HEK293 (cell line): Measurements from ENCODE around the gene S1PR2.
"Not testable (repeated sequence)": the region's sequence is repeated elsewhere in the genome, so short reads cannot be mapped to it uniquely, and the experiment has no call there.

Experiments used
- CTCF ChIA-PET: fragments of 350-600 bp; formaldehyde crosslinking; extraction: SDS; loops from one replicate; lab custom pipeline; 2021; ENCODE audit warnings: antibody characterized with exemption; lab: Yijun Ruan, JAX
- POLR2A ChIA-PET: fragments of 300-600 bp; formaldehyde crosslinking; extraction: SDS; loops from one replicate; lab custom pipeline; 2020; ENCODE audit warnings: antibody characterized with exemption, inconsistent platforms; lab: Yijun Ruan, JAX
- H3K27ac ChIP-seq: fragments of 200-500 bp; sonication (Bioruptor generic); 2 replicates; pipeline ENCODE4 v1.5.1; 2014; ENCODE audit warnings: low read depth, low read length, control low read depth, inconsistent platforms; ENCODE audit errors: extremely low read depth
- H3K36me3 ChIP-seq, 2 experiments: fragments of 200-500 bp in 1 of 2; sonication (Bioruptor generic) in 1 of 2; 1 replicate in 1 of 2; 2 replicates in 1 of 2; pipeline ENCODE4 v1.5.1; 2014 to 2017; ENCODE audit warnings: inconsistent platforms in 2 of 2, low read length in 2 of 2; ENCODE audit not compliant: control insufficient read depth in 2 of 2, insufficient read depth in 1 of 2
- H3K4me1 ChIP-seq: fragments of 200-500 bp; sonication (Bioruptor generic); 2 replicates; pipeline ENCODE4 v1.5.1; 2014; ENCODE audit warnings: mild to moderate bottlenecking, low read length, inconsistent platforms; ENCODE audit not compliant: control insufficient read depth, insufficient read depth
- H3K4me3 ChIP-seq: 2 replicates; pipeline ENCODE4 v1.5.1; 2011; ENCODE audit warnings: low read depth, mild to moderate bottlenecking, control low read depth, low read length, moderate library complexity
- H3K9me3 ChIP-seq: fragments of 200-500 bp; sonication (Bioruptor generic); 2 replicates; pipeline ENCODE4 v1.5.1; 2014; ENCODE audit warnings: low read depth, low read length, inconsistent platforms; ENCODE audit not compliant: control insufficient read depth, insufficient read depth
- KLF1 ChIP-seq: fragments of 450-650 bp; formaldehyde crosslinking; IDR thresholded peaks from 2 replicates; pipeline ENCODE4 v1.5.1; 2016; ENCODE audit warnings: missing biosample characterization, missing genetic modification characterization
- OVOL3 ChIP-seq: fragments of 450-650 bp; formaldehyde crosslinking; IDR thresholded peaks from 2 replicates; pipeline ENCODE4 v1.5.1; 2016; ENCODE audit warnings: missing biosample characterization, missing genetic modification characterization
- REST ChIP-seq: fragments of 450-650 bp; formaldehyde crosslinking; IDR thresholded peaks from 2 replicates; pipeline ENCODE4 v1.5.1; 2016; ENCODE audit warnings: missing biosample characterization, missing genetic modification characterization
- WT1 ChIP-seq: fragments of 450-650 bp; formaldehyde crosslinking; IDR thresholded peaks from 2 replicates; pipeline ENCODE4 v1.5.1; 2016; ENCODE audit warnings: missing biosample characterization, missing genetic modification characterization
- ZBTB8A ChIP-seq: fragments of 450-650 bp; formaldehyde crosslinking; IDR thresholded peaks from 2 replicates; pipeline ENCODE4 v1.5.1; 2016; ENCODE audit warnings: missing biosample characterization, missing genetic modification characterization
- ZNF266 ChIP-seq: fragments of 450-650 bp; formaldehyde crosslinking; IDR thresholded peaks from 2 replicates; pipeline ENCODE4 v1.5.1; 2016; ENCODE audit warnings: missing biosample characterization, missing genetic modification characterization, low read depth
- ZNF335 ChIP-seq: fragments of 450-650 bp; formaldehyde crosslinking; conservative IDR thresholded peaks from 2 replicates; pipeline ENCODE4 v1.5.1; 2016; ENCODE audit warnings: missing biosample characterization, missing genetic modification characterization
- ZNF391 ChIP-seq: fragments of 450-650 bp; formaldehyde crosslinking; IDR thresholded peaks from 2 replicates; pipeline ENCODE4 v1.5.1; 2016; ENCODE audit warnings: low read depth, missing biosample characterization, missing genetic modification characterization, borderline replicate concordance
- ZNF394 ChIP-seq: fragments of 450-650 bp; formaldehyde crosslinking; IDR thresholded peaks from 2 replicates; pipeline ENCODE4 v1.5.1; 2016; ENCODE audit warnings: missing biosample characterization, missing genetic modification characterization, mild to moderate bottlenecking, moderate library complexity, borderline replicate concordance
- ZNF426 ChIP-seq: fragments of 450-650 bp; formaldehyde crosslinking; IDR thresholded peaks from 2 replicates; pipeline ENCODE4 v1.5.1; 2017; ENCODE audit warnings: missing biosample characterization, missing genetic modification characterization, mild to moderate bottlenecking, inconsistent platforms, moderate library complexity
- ZNF518A ChIP-seq: fragments of 450-650 bp; formaldehyde crosslinking; conservative IDR thresholded peaks from 2 replicates; pipeline ENCODE4 v1.5.1; 2016; ENCODE audit warnings: low read depth, missing biosample characterization, missing genetic modification characterization
- ZNF544 ChIP-seq: fragments of 450-650 bp; formaldehyde crosslinking; IDR thresholded peaks from 2 replicates; pipeline ENCODE4 v1.5.0; 2017; ENCODE audit warnings: missing biosample characterization, missing genetic modification characterization
- ZNF623 ChIP-seq: fragments of 450-650 bp; formaldehyde crosslinking; IDR thresholded peaks from 2 replicates; pipeline ENCODE4 v1.5.1; 2016; ENCODE audit warnings: missing biosample characterization, missing genetic modification characterization
- ZNF664 ChIP-seq: fragments of 450-650 bp; formaldehyde crosslinking; IDR thresholded peaks from 2 replicates; pipeline ENCODE4 v1.5.1; 2016; ENCODE audit warnings: missing biosample characterization, missing genetic modification characterization
- ZNF692 ChIP-seq: fragments of 450-650 bp; formaldehyde crosslinking; IDR thresholded peaks from 2 replicates; pipeline ENCODE4 v1.5.1; 2016; ENCODE audit warnings: missing biosample characterization, missing genetic modification characterization
- TF ChIP-seq, protein P1 (sequence below): fragments of 450-650 bp; IDR thresholded peaks from 2 replicates; pipeline ENCODE4 v1.5.1; 2018; ENCODE audit warnings: missing biosample characterization, mild to moderate bottlenecking, missing genetic modification characterization
- TF ChIP-seq, protein P2 (sequence below): fragments of 450-650 bp; formaldehyde crosslinking; IDR thresholded peaks from 2 replicates; pipeline ENCODE4 v1.5.1; 2016; ENCODE audit warnings: missing biosample characterization, missing genetic modification characterization, borderline replicate concordance

S1PR2 gene

GRCh38 chr19:10235409-10235808 lies 4.3 kb upstream of the S1PR2 start:
- POLR2A ChIA-PET, H3K4me1 ChIP-seq, H3K9me3 ChIP-seq, H3K36me3 ChIP-seq, H3K27ac ChIP-seq, H3K4me3 ChIP-seq: not testable (repeated sequence)
- CTCF ChIA-PET, result interaction anchor here (0.5 to 3.8 kb wide), 3 partner anchors 15 to 136 kb away, joined by 3 to 23 read pairs (median 3); no protein-coding TSS in a partner anchor
- TF ChIP-seq ZNF394 (tag by site-specific recombination) (peak; percentile 56; the same call in 1 of the 2 replicates), ZNF664 (tag by site-specific recombination) (0 out of 2 replicates have a peak, but pooled peaks have one; percentile 8), ZNF623 (tag by site-specific recombination) (peak; percentile 39; the same call in 1 of the 2 replicates), ZNF266 (tag by site-specific recombination) (peak; percentile 37; the same call in 1 of the 2 replicates), ZNF426 (tag by site-specific recombination) (peak; percentile 33; the same call in 1 of the 2 replicates), ZNF518A (peak; percentile 61), ZBTB8A (tag by site-specific recombination) (peak; percentile 27; the same call in 1 of the 2 replicates), REST (tag by site-specific recombination) (0 out of 2 replicates have a peak, but pooled peaks have one; percentile 16)

- Histone ChIP-seq H3K4me3 (no peak overlapping the region), H3K4me1 (no peaks in the 10 kb centered on the region), H3K36me3 (no peaks in the 10 kb centered on the region), H3K9me3 (no peaks in the 10 kb centered on the region), H3K27ac (no peak overlapping the region)
- POLR2A ChIA-PET, result no interaction called here
- CTCF ChIA-PET, result interaction anchor here (0.6 to 3.8 kb wide), 2 partner anchors 15 to 136 kb away, joined by 3 to 23 read pairs; no protein-coding TSS in a partner anchor
- no peak for TF ChIP-seq ZNF391
- TF ChIP-seq ZNF335 (tag by site-specific recombination), result no peak
- TF ChIP-seq OVOL3, result no peak
- no peak for TF ChIP-seq KLF1 (tag by site-specific recombination)
- no peak for TF ChIP-seq ZNF544 (tag by site-specific recombination)
- TF ChIP-seq, protein P1, sequence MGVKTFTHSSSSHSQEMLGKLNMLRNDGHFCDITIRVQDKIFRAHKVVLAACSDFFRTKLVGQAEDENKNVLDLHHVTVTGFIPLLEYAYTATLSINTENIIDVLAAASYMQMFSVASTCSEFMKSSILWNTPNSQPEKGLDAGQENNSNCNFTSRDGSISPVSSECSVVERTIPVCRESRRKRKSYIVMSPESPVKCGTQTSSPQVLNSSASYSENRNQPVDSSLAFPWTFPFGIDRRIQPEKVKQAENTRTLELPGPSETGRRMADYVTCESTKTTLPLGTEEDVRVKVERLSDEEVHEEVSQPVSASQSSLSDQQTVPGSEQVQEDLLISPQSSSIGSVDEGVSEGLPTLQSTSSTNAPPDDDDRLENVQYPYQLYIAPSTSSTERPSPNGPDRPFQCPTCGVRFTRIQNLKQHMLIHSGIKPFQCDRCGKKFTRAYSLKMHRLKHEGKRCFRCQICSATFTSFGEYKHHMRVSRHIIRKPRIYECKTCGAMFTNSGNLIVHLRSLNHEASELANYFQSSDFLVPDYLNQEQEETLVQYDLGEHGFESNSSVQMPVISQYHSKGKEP (tag by site-specific recombination), result no peak
- TF ChIP-seq, protein P2, sequence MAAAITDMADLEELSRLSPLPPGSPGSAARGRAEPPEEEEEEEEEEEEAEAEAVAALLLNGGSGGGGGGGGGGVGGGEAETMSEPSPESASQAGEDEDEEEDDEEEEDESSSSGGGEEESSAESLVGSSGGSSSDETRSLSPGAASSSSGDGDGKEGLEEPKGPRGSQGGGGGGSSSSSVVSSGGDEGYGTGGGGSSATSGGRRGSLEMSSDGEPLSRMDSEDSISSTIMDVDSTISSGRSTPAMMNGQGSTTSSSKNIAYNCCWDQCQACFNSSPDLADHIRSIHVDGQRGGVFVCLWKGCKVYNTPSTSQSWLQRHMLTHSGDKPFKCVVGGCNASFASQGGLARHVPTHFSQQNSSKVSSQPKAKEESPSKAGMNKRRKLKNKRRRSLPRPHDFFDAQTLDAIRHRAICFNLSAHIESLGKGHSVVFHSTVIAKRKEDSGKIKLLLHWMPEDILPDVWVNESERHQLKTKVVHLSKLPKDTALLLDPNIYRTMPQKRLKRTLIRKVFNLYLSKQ (tag by site-specific recombination), result no peak
- no peak for TF ChIP-seq ZNF692
- no peak for TF ChIP-seq WT1 (tag by site-specific recombination)
Measured at GRCh38 chr19:10235003-10235402, 3.9 kb upstream of the S1PR2 start.
